ENCODE results near the gene SLC4A1AP. TPM values are rescaled to one million over a fixed set of nuclear protein-coding genes. Genes with fewer than 3 reads are reported as not detected.
A peak's percentile ranks its signal among the peaks of the same experiment; 100 is the strongest.

The SLC4A1AP gene
- total RNA-seq, 2 donors from 2014 or later: 18.2 to 18.7 TPM

GRCh38 chr2:27634291-27634690, 29.4 kb upstream of the SLC4A1AP start:
- Mint-ChIP-seq H3K27ac (peak overlapping the region; percentile 53), H3K4me1 (peaks cover 24% of the 10 kb centered on the region), H3K4me3 (no peak overlapping the region), H3K36me3 (ENCODE audit: low read depth) (peaks cover 22% of the 10 kb centered on the region), H3K27me3 (no peaks in the 10 kb centered on the region)
- ATAC-seq (no peak), DNase-seq (no peak)
- no peaks in the 10 kb centered on the region for H3K9me3 ChIP-seq (ENCODE audit: control insufficient read depth, low read length, poor library complexity, severe bottlenecking)

- no peaks in the 10 kb centered on the region for H3K9me3 ChIP-seq (ENCODE audit: control insufficient read depth, low read length, poor library complexity, severe bottlenecking)
- Mint-ChIP-seq H3K27me3 (no peaks in the 10 kb centered on the region), H3K27ac (no peak overlapping the region), H3K36me3 (ENCODE audit: low read depth) (peaks cover 24% of the 10 kb centered on the region), H3K4me1 (peaks cover 18% of the 10 kb centered on the region), H3K4me3 (no peak overlapping the region)
- DNase-seq (no peak), ATAC-seq (no peak)
Measured at GRCh38 chr2:27636766-27637165, 26.9 kb upstream of the SLC4A1AP start.

GRCh38 chr2:27638037-27638637, 25.6 kb upstream of the SLC4A1AP start:
- Mint-ChIP-seq H3K4me1 (peaks cover 16% of the 10 kb centered on the region), H3K27me3 (no peaks in the 10 kb centered on the region), H3K36me3 (ENCODE audit: low read depth) (peaks cover 22% of the 10 kb centered on the region), H3K27ac (peak overlapping the region; percentile 32), H3K4me3 (no peak overlapping the region)
- ATAC-seq (peak; percentile 40), DNase-seq (no peak)
- no peaks in the 10 kb centered on the region for H3K9me3 ChIP-seq (ENCODE audit: control insufficient read depth, low read length, poor library complexity, severe bottlenecking)

DNA sequence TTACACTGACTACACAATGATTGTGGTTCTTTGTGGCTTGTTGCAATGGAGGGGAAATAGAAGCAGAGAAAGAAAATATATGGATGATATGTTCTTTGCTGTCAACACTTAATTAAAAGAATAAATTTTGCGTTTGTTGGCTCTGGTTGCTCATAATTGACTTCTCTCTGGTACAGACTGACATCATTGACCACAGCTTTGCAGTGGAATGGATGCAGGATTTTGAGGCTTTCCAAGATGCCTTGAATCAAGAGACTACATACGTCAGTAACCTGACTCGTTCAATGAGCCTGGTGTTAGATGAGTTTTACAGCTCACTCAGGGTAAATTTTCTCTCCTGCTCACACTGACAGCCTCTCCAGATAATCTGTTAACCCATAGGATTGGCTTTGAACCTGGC, 25.0 kb upstream of the SLC4A1AP start:
- H3K36me3 Mint-ChIP-seq (ENCODE audit: low read depth): peaks cover 22% of the 10 kb centered on the region
- no peaks in the 10 kb centered on the region for H3K27me3 Mint-ChIP-seq
- no peaks in the 10 kb centered on the region for H3K9me3 ChIP-seq (ENCODE audit: control insufficient read depth, low read length, poor library complexity, severe bottlenecking)
- ATAC-seq: no peak
- no peak overlapping the region for H3K4me3 Mint-ChIP-seq
- no peak for DNase-seq
- peak overlapping the region; percentile 32 for H3K27ac Mint-ChIP-seq
- peaks cover 16% of the 10 kb centered on the region for H3K4me1 Mint-ChIP-seq

DNA sequence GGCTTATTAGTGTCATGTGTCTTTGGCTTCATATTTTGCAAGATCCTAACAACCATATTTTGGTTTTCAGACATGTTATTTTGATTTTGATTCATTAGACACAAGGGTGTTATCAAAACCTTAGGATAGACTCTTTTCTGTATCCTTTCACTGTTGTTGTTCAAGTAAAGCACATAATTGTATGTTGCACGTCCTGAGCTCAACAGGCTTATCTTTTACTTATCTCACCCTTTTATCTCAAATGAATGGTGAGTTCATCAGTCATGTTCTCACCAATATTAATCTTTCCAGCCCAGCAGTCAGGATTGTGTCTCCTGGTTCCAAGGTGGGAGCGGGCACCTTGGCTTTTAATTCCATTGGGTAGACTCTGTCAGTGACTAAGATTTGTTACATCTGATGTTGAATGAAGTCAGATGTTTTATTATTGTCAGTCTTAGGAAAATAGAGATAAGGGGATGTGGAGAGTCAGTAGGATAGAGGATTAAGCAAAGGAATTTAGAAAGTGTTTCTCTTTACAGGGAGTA, 22.9 kb upstream of the SLC4A1AP start:
- DNase-seq (no peak), ATAC-seq (no peak)
- Mint-ChIP-seq H3K27ac (no peak overlapping the region), H3K27me3 (no peaks in the 10 kb centered on the region), H3K4me1 (peaks cover 8% of the 10 kb centered on the region), H3K36me3 (ENCODE audit: low read depth) (peaks cover 9% of the 10 kb centered on the region), H3K4me3 (peak overlapping the region; percentile 41)
- no peaks in the 10 kb centered on the region for H3K9me3 ChIP-seq (ENCODE audit: control insufficient read depth, low read length, poor library complexity, severe bottlenecking)

- Mint-ChIP-seq H3K4me1 (peaks cover 9% of the 10 kb centered on the region), H3K36me3 (ENCODE audit: low read depth) (peaks cover 9% of the 10 kb centered on the region), H3K27ac (no peak overlapping the region), H3K4me3 (no peak overlapping the region), H3K27me3 (no peaks in the 10 kb centered on the region)
- H3K9me3 ChIP-seq (ENCODE audit: control insufficient read depth, low read length, poor library complexity, severe bottlenecking): no peaks in the 10 kb centered on the region
- ATAC-seq (no peak), DNase-seq (no peak)
Measured at GRCh38 chr2:27645197-27645596, 18.5 kb upstream of the SLC4A1AP start.

DNA sequence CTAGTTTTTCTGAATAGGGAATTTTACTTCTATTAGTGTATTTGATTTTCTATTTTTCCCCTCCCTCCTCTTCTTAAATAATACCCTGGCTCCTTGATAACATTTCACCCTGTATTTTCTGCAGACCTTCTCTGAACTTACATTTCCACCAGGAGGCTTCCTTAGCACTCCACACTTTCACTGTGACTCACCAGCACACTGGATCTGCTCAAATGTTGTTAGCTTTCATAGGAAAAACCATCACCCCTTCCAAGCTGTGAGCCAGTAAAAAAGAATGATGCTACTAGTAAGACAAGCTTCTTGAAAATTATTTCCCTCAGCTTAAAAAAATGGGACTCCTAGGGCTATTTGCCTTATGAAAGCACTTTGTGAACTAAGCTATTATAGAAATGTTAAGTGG, 16.4 kb upstream of the SLC4A1AP start:
- Mint-ChIP-seq H3K4me3 (no peak overlapping the region), H3K36me3 (ENCODE audit: low read depth) (peaks cover 6% of the 10 kb centered on the region), H3K4me1 (peaks cover 9% of the 10 kb centered on the region), H3K27ac (peak overlapping the region; percentile 32), H3K27me3 (no peaks in the 10 kb centered on the region)
- no peak for DNase-seq
- H3K9me3 ChIP-seq (ENCODE audit: control insufficient read depth, low read length, poor library complexity, severe bottlenecking): no peaks in the 10 kb centered on the region
- no peak for ATAC-seq

DNA sequence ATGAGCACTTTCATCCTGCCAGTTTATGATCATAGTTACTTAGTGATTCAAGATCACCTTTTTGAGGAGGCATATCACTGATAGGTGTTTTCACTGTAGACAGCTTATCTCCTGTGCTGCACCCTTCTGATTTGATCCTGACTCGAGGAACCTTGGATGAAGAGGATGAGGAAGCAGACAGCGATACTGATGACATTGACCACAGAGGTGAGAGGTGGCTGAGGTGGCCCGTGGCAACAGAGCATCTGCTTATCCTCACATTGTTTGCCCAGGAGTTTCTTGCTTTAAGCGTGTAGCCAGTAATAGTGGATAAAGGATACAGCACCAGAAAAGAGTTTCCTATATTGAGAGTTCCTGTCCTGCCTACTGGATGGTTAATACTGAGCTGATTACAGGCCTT, 16.0 kb upstream of the SLC4A1AP start:
- Mint-ChIP-seq H3K4me3 (no peak overlapping the region), H3K36me3 (ENCODE audit: low read depth) (peaks cover 9% of the 10 kb centered on the region), H3K4me1 (peaks cover 9% of the 10 kb centered on the region), H3K27ac (peak overlapping the region; percentile 32), H3K27me3 (no peaks in the 10 kb centered on the region)
- DNase-seq (no peak), ATAC-seq (no peak)
- H3K9me3 ChIP-seq (ENCODE audit: control insufficient read depth, low read length, poor library complexity, severe bottlenecking): no peaks in the 10 kb centered on the region

- peaks cover 16% of the 10 kb centered on the region for H3K36me3 Mint-ChIP-seq (ENCODE audit: low read depth)
- H3K4me1 Mint-ChIP-seq: peaks cover 11% of the 10 kb centered on the region
- DNase-seq: no peak
- no peak overlapping the region for H3K4me3 Mint-ChIP-seq
- no peak for ATAC-seq
- no peak overlapping the region for H3K27ac Mint-ChIP-seq
- no peaks in the 10 kb centered on the region for H3K27me3 Mint-ChIP-seq
- H3K9me3 ChIP-seq (ENCODE audit: control insufficient read depth, low read length, poor library complexity, severe bottlenecking): no peaks in the 10 kb centered on the region
Measured at GRCh38 chr2:27651056-27651455, 12.6 kb upstream of the SLC4A1AP start.

DNA sequence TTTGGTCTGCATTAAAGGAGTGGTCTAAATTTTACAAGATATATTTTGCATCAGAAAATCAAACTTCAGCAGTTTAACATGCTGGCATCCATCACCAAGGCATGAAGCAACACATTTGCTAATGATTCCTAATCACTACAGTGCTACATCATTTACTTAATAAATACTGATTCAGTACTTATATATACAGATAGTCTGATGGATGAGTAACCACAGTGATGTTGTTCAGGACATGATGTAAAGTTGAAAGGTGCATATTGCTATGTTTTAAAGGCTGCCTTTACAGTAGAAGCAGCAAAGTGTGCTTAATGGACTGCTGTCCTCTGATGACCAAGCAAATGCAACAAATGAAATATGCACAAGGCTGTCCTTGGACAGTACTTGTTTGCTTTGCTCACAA, 11.3 kb upstream of the SLC4A1AP start:
- H3K27ac Mint-ChIP-seq: no peak overlapping the region
- no peaks in the 10 kb centered on the region for H3K27me3 Mint-ChIP-seq
- no peak for DNase-seq
- no peak overlapping the region for H3K4me3 Mint-ChIP-seq
- H3K36me3 Mint-ChIP-seq (ENCODE audit: low read depth): peaks cover 14% of the 10 kb centered on the region
- ATAC-seq: no peak
- peaks cover 8% of the 10 kb centered on the region for H3K4me1 Mint-ChIP-seq
- H3K9me3 ChIP-seq (ENCODE audit: control insufficient read depth, low read length, poor library complexity, severe bottlenecking): no peaks in the 10 kb centered on the region

DNA sequence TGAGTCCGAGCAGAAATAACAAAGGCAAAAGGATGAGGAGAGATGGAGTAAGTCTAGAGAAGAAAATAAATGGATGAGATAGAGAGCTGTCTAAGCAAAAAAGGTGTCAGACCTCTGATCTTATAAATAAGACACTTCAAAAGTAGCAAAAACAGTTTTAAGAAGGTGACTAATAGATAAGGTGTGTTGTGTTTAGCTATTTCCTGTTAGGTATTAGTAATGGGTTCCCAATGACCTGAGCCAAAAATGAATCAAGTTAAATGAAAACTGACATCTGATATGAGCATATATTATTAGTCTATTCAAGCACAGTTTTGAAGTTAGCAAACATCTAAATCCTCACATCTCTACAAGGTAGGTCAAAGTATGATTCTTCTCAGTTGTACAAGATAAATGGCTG, 10.9 kb upstream of the SLC4A1AP start:
- H3K36me3 Mint-ChIP-seq (ENCODE audit: low read depth): peaks cover 14% of the 10 kb centered on the region
- H3K4me3 Mint-ChIP-seq: no peak overlapping the region
- H3K9me3 ChIP-seq (ENCODE audit: control insufficient read depth, low read length, poor library complexity, severe bottlenecking): no peaks in the 10 kb centered on the region
- no peak for DNase-seq
- H3K27ac Mint-ChIP-seq: no peak overlapping the region
- peaks cover 7% of the 10 kb centered on the region for H3K4me1 Mint-ChIP-seq
- ATAC-seq: no peak
- no peaks in the 10 kb centered on the region for H3K27me3 Mint-ChIP-seq

DNA sequence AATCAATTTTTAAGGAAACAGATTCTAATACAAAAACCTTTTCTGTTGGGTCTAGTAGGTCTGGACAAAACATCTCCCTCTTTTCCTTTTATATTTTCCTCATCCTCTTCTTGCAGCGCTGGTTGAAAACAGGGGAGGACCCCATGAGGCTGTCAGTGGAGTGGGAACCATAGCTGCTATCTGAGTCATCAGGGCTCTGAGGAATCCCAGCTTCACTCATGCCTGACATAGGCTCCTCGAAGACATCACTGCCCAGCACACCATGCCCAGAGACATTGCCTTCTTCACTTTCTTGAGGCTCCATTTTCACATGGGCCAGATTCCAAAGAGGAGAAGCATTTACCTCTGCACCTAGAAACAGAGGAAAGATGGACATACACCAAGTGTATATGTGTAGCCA, 10.3 kb upstream of the SLC4A1AP start:
- no peak for ATAC-seq
- Mint-ChIP-seq H3K4me3 (no peak overlapping the region), H3K4me1 (peaks cover 7% of the 10 kb centered on the region), H3K27ac (peak overlapping the region; percentile 34), H3K27me3 (no peaks in the 10 kb centered on the region), H3K36me3 (ENCODE audit: low read depth) (peaks cover 14% of the 10 kb centered on the region)
- no peaks in the 10 kb centered on the region for H3K9me3 ChIP-seq (ENCODE audit: control insufficient read depth, low read length, poor library complexity, severe bottlenecking)
- DNase-seq: no peak

DNA sequence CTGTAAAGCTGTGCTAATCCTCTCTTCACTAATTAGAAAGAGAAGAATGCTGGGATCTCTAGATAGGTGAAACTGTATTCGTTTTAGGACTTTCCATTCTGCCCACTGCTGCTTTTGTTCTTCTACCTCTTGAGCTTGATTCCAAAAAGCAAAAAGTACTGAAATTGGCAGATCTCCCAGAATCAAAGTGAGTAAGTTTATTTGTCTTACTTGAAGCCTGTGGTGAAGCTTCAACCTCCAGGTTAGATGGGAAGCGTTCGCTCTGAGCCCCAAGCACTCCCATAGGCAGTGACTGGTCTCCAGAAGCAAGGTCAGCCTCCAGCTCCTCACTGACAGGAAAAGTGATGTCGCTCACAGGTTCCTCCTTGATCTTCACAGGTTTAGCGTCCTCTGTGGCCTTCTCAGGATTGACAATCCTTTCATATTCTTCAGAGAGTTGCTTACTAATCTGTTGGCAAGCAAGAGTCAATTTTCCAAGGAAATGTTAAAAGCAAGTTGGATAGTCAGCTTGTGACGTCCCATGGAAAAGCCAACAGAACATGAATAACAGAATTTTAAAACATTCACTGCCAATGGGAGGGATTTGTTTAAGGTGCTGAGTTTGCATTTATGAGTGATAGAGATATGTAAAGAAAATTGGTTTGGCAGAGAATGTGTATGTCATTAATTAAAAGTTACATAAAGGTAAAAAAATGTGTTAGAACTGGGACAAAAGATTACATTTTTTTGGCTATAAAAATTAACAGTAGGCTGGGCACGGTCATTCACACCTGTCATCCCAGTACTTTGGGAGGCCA, 8.3 kb upstream of the SLC4A1AP start:
- H3K9me3 ChIP-seq (ENCODE audit: control insufficient read depth, low read length, poor library complexity, severe bottlenecking): no peaks in the 10 kb centered on the region
- no peak overlapping the region for H3K4me3 Mint-ChIP-seq
- H3K36me3 Mint-ChIP-seq (ENCODE audit: low read depth): peaks cover 12% of the 10 kb centered on the region
- peak overlapping the region; percentile 49 for H3K27ac Mint-ChIP-seq
- H3K27me3 Mint-ChIP-seq: no peaks in the 10 kb centered on the region
- peaks cover 5% of the 10 kb centered on the region for H3K4me1 Mint-ChIP-seq
- ATAC-seq (no peak), DNase-seq (no peak)

GRCh38 chr2:27661371-27661770, 2.3 kb upstream of the SLC4A1AP start:
- H3K27ac Mint-ChIP-seq: peak overlapping the region; percentile 82
- peaks cover 12% of the 10 kb centered on the region for H3K36me3 Mint-ChIP-seq (ENCODE audit: low read depth)

More at GRCh38 chr2:27661371-27661770, 2.3 kb upstream of the SLC4A1AP start:
- ATAC-seq (no peak), DNase-seq (no peak)
- H3K4me1 Mint-ChIP-seq: peaks cover 28% of the 10 kb centered on the region
- no peaks in the 10 kb centered on the region for H3K27me3 Mint-ChIP-seq
- peak overlapping the region; percentile 99 for H3K4me3 Mint-ChIP-seq
- no peaks in the 10 kb centered on the region for H3K9me3 ChIP-seq (ENCODE audit: control insufficient read depth, low read length, poor library complexity, severe bottlenecking)
